ENCODE measurements around the gene MMP3. TPM values are rescaled to one million over a fixed set of nuclear protein-coding genes. Genes with fewer than 3 reads are reported as not detected.

The MMP3 gene
- total RNA-seq, 1 experiment from 2014 or later = not detected

- DNase-seq (ENCODE audit: low read depth, low spot score) = no peak
- Histone ChIP-seq H3K9ac (ENCODE audit: low read length) (no peak overlapping the region), H3K4me1 (ENCODE audit: control insufficient read depth in 1 of 2, insufficient read depth in 2 of 2, low read length in 2 of 2) (peaks cover 0 to under 1% of the 10 kb centered on the region in 2 experiments; a peak in 2 of 4 replicates), H3K27me3 (ENCODE audit: insufficient read depth, low read length) (no peaks in the 10 kb centered on the region), H3K36me3 (ENCODE audit: control insufficient read depth in 1 of 2, insufficient read depth in 2 of 2, low read length in 2 of 2) (no peaks in the 10 kb centered on the region), H2AFZ (ENCODE audit: low read depth, low read length, poor library complexity, severe bottlenecking) (no peak overlapping the region), H3K79me2 (ENCODE audit: insufficient read depth, low read length) (no peaks in the 10 kb centered on the region), H3K4me2 (ENCODE audit: low read length) (no peak overlapping the region), H3K27ac (ENCODE audit: low read depth, low read length) (no peak overlapping the region), H3K9me3 (ENCODE audit: control insufficient read depth in 1 of 2, insufficient read depth in 1 of 2, low read depth in 1 of 2, low read length in 2 of 2) (no peaks in the 10 kb centered on the region), H3K9me2 (ENCODE audit: insufficient read depth) (no peaks in the 10 kb centered on the region), H4K20me1 (ENCODE audit: insufficient read depth) (no peaks in the 10 kb centered on the region), H3K4me3 (replicated peaks in 1 of 2; ENCODE audit: low read depth in 1 of 2, low read length in 2 of 2) (no peak overlapping the region)
- CTCF ChIA-PET = no interaction called here
- no peak for ATAC-seq
- TF ChIP-seq, protein P1, sequence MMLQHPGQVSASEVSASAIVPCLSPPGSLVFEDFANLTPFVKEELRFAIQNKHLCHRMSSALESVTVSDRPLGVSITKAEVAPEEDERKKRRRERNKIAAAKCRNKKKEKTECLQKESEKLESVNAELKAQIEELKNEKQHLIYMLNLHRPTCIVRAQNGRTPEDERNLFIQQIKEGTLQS (IDR thresholded peaks at IDR 0.05) = no peak
- TF ChIP-seq, protein P2, sequence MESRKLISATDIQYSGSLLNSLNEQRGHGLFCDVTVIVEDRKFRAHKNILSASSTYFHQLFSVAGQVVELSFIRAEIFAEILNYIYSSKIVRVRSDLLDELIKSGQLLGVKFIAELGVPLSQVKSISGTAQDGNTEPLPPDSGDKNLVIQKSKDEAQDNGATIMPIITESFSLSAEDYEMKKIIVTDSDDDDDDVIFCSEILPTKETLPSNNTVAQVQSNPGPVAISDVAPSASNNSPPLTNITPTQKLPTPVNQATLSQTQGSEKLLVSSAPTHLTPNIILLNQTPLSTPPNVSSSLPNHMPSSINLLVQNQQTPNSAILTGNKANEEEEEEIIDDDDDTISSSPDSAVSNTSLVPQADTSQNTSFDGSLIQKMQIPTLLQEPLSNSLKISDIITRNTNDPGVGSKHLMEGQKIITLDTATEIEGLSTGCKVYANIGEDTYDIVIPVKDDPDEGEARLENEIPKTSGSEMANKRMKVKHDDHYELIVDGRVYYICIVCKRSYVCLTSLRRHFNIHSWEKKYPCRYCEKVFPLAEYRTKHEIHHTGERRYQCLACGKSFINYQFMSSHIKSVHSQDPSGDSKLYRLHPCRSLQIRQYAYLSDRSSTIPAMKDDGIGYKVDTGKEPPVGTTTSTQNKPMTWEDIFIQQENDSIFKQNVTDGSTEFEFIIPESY (IDR thresholded peaks at IDR 0.05; ENCODE audit: extremely low read depth, insufficient replicate concordance, low read length) = no peak
- no peak for TF ChIP-seq EZH2phosphoT487 (IDR thresholded peaks at IDR 0.05; ENCODE audit: borderline replicate concordance)
- no peak for TF ChIP-seq FOSL1 (IDR thresholded peaks at IDR 0.05; ENCODE audit: low read depth)
- TF ChIP-seq SRF (IDR thresholded peaks at IDR 0.05; ENCODE audit: low read depth) = no peak
- no peak for TF ChIP-seq JUND (IDR thresholded peaks at IDR 0.05)
- no peak for TF ChIP-seq SIN3A (IDR thresholded peaks at IDR 0.05; ENCODE audit: low read depth)
- no peak for TF ChIP-seq RAD21 (IDR thresholded peaks at IDR 0.05; ENCODE audit: low read depth)
- no peak for TF ChIP-seq CEBPB (IDR thresholded peaks at IDR 0.05; ENCODE audit: low read depth)
- no peak for TF ChIP-seq MAX (IDR thresholded peaks at IDR 0.05)
- no peak for TF ChIP-seq YY1 (IDR thresholded peaks at IDR 0.05; ENCODE audit: extremely low read depth, insufficient replicate concordance, low read depth, low read length)
- intact Hi-C loops (cut with micrococcal nuclease) = loop anchor here (10.0 kb wide), 1 partner anchor 252 kb away; no protein-coding TSS in a partner anchor
- no TSS peak for BruUV-seq (replicated peaks)
- RAD21 ChIA-PET (ENCODE audit: low non-redundant PET in 1 of 2, low total read pairs in 2 of 2, uncharacterized antibody in 2 of 2, unreplicated experiment in 2 of 2) = no interaction called here
- POLR2A ChIA-PET = no interaction called here
Measured at GRCh38 chr11:102802341-102802740, 41.1 kb downstream of the MMP3 start.

Data from HCT116 (cell line).